Spleen (tissue), 7 donors: Measurements from ENCODE around the gene BDH1.

Experiments used
- CTCF ChIP-seq, 11 experiments: fragments of 200-600 bp in 7 of 11; fragments of 450-650 bp in 4 of 11; sonication (generic) in 4 of 11; IDR thresholded peaks in 8 of 11; conservative IDR thresholded peaks in 3 of 11; 1 replicate in 7 of 11; 2 replicates in 4 of 11; pipeline versions ENCODE4 v1.4.0 to v1.8.0; 2016 to 2021; ENCODE audit warnings: antibody characterized with exemption in 11 of 11, inconsistent platforms in 4 of 11, mild to moderate bottlenecking in 1 of 11
- POLR2AphosphoS5 ChIP-seq, 3 donors: sonication (generic); formaldehyde crosslinking; IDR thresholded peaks; one replicate each; pipeline ENCODE4 v1.5.1; 2017; ENCODE audit warnings: antibody characterized with exemption in 3 of 3
- donor health status: DM: no; HTN: no; CAD: no; lungs with moderate emphysema.
- donor health status: DM: no; HTN: no; CAD: no.
- donor health status: DM: no; HTN: no; CAD: no.

DNA sequence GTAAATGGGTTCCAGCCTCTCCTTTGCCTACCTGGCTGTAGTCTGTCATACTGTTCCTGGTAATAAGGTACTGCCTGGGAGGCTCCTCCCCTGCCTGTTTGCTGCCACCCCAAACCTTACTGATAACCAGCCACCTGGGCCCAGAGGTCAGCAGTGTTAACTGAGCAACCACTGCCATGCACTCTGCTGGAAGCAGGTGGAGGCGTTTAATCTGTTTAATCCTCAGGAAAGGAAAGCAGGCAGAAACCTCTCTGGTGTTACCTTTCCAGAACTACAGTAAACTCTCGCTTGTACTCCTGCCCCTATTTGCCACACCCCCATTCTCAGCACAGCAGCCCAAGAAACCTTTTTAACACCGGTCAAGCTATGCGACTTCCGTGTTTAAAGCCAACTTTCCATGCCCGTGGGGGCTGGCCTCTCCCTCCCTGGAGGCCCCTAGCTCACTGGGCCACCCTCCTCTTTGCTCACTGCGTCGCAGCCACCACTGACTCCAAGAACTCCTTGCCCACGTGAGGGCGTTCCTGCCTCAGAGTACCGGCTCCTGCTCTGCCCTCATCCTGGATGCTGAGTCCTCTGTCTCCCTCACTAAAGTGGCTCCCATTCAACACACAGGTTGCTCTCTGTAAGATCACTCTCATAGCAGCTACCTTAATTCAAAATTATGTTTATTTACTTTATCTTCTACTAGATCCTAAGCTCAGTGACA, 8.3 kb downstream of the BDH1 start:
- TF ChIP-seq CTCF (IDR thresholded peaks at IDR 0.05 in 8 of 11, conservative IDR thresholded peaks at IDR 0.05 in 3 of 11): no peak
- TF ChIP-seq POLR2AphosphoS5 (IDR thresholded peaks at IDR 0.05): no peak
